Epithelial cell of esophagus (primary cell): ENCODE results near the gene IL31RA.

ENCODE experiments used
- DNase-seq: peaks from one replicate; pipeline ENCODE4 v3.0.0; 2010; ENCODE audit warnings: low read depth
- H3K4me3 ChIP-seq: 2 replicates; pipeline ENCODE4 v1.5.1; 2011; ENCODE audit warnings: mild to moderate bottlenecking, low read length, control low read depth
- TF ChIP-seq, protein P1 (sequence below): IDR thresholded peaks from 2 replicates; pipeline ENCODE4 v1.5.1; 2011; ENCODE audit warnings: low read depth, mild to moderate bottlenecking, low read length, control low read depth, inconsistent platforms; ENCODE audit not compliant: insufficient read depth; ENCODE audit errors: missing control alignments

IL31RA gene

DNA sequence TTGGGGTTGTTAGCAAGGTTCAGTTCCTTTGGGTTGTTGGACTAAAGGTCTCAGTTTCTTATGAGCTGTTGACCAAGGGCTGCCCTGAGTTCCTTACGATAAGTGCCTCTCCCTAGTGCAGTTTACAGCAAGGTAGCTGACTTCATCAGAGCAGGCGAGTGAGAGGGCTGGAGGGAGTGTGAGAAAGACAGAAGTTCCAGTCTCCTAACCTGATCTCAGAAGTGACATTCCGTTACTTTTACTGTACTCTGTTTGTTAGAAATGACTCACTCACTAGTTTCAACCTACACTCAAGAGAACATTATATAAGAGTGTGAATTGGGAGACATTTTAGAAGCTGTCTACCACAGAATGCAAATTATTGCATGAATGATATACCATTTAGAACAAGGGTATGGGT, 21.2 kb upstream of the IL31RA start:
- TF ChIP-seq, protein P1, sequence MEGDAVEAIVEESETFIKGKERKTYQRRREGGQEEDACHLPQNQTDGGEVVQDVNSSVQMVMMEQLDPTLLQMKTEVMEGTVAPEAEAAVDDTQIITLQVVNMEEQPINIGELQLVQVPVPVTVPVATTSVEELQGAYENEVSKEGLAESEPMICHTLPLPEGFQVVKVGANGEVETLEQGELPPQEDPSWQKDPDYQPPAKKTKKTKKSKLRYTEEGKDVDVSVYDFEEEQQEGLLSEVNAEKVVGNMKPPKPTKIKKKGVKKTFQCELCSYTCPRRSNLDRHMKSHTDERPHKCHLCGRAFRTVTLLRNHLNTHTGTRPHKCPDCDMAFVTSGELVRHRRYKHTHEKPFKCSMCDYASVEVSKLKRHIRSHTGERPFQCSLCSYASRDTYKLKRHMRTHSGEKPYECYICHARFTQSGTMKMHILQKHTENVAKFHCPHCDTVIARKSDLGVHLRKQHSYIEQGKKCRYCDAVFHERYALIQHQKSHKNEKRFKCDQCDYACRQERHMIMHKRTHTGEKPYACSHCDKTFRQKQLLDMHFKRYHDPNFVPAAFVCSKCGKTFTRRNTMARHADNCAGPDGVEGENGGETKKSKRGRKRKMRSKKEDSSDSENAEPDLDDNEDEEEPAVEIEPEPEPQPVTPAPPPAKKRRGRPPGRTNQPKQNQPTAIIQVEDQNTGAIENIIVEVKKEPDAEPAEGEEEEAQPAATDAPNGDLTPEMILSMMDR = no peak
- H3K4me3 ChIP-seq = no peak overlapping the region
- DNase-seq = peak; percentile 52

DNA sequence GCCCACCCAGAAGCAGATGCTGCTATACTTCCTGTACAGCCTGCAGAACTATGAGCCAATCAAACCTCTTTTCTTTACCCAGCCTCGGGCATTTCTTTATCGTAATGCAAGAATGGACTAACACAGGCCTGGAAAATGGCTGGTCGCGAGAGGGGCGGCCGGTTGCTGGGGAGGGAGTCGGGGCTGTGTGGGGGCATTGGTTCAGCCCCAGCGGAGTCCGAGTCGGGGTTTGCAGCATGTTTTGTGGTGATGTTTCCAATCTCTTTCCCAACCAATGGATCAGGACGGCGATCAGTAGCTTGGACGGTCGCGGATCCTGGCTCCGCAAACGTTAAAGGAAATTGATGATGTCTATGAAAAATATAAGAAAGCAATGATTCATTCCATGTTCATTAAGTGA, 18.7 kb upstream of the IL31RA start:
- H3K4me3 ChIP-seq = no peak overlapping the region
- TF ChIP-seq, protein P1 = no peak
- no peak for DNase-seq

DNA sequence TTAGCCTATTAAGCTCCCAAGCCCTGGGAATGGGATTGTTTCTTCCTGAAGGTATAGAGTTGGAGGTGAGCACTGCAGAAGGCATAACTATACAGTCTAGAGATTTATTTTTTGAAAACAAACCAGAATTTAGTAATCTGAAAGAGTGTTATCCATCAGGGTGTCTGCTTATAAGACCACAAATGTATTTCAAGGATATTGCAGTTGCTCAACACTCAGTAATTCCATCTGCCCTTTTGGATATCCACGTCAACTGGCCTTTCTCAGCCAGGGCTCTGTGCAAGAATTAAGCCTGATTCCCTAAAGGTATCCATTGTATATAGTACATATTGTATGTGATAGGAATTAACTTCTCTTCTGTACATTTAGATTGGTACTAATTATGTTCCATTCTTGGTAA, 15.0 kb upstream of the IL31RA start:
- no peak overlapping the region for H3K4me3 ChIP-seq
- TF ChIP-seq, protein P1 = no peak
- DNase-seq = no peak

DNA sequence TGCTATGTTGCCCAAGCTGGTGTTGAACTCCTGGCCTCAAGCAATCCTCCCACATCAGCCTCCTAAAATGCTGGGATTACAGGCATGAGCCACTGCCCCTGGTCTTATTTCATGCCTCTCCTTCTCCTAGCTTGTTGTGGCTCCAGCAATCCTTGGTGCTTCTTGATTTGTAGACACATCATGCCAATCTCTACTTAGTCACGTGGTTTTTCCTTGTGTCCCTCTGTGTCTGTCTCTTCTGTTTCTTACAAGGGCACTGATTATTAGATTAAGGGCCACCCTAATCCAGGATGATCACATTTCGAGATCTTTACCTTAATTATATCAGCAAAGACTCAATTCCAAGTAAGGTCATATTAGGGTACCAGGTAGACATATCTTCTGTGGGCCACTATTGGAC, 9.2 kb upstream of the IL31RA start:
- H3K4me3 ChIP-seq = no peak overlapping the region
- no peak for DNase-seq
- TF ChIP-seq, protein P1 = no peak

DNA sequence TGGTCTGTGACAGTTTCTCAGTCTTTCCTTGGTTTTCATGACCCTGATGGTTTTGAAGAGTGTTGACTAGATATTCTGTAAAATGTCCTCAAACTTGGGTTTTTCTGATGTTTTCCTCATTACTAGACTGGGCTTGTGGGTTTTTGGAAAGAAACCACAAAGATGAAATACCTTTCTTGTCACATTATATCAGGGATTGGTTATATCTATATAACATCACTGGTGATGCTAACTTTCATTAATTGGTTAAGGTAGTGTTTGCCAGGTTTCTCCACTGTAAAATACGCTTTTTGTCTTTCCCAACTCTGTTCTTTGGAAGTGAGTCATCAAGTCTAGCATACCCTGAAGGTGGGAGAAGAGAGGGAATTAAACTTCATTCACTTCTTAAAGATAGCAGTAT, 3.3 kb upstream of the IL31RA start:
- TF ChIP-seq, protein P1 = no peak
- peak; percentile 43 for DNase-seq
- no peak overlapping the region for H3K4me3 ChIP-seq

DNA sequence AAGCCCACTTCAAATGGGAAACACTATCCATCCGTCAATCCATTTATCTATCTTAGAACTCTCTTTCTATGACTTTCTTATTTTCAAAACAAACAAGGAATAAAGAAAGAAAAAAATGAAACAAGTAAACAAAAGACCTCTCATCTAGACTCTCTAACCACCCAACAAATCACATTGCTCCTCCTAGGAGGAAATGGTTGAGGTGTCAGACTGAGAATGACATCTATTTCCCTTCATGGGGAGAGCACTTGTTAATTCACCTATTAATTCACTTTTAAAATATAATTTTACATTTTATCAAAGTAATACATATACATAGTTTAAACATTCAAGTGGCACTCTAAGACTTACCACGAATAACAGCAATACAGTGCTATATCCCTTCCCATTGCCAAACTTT, 2.4 kb upstream of the IL31RA start:
- TF ChIP-seq, protein P1 = no peak
- DNase-seq = no peak
- no peak overlapping the region for H3K4me3 ChIP-seq

DNA sequence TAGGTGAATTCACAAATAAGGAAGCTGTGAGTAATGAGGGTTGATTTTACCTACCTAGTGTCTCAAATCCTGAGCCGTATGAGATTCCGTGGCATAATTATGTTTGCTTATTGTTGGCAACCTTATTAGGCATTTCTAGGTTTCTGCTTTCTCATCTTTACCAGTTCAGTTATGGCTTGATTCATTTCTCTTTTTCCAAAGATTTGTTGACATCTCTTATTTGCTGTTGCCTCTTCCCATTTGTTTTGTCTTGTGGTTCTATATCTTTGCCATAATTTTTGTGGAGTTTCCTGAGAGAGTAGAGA, 470 bp downstream of the IL31RA start:
- H3K4me3 ChIP-seq = no peak overlapping the region
- no peak for DNase-seq
- TF ChIP-seq, protein P1 = no peak
